Testis (tissue), 3 donors: Measurements from ENCODE around the gene GPR153. TPM values are rescaled to one million over a fixed set of nuclear protein-coding genes. Genes with fewer than 3 reads are reported as not detected.

Source experiments
- DNase-seq: peaks from one replicate; pipeline ENCODE4 v3.0.0-alpha.2; 2019
- H3K27ac ChIP-seq, 2 donors: fragments of 200-600 bp; sonication (generic); one replicate each; pipeline ENCODE4 v1.5.1; 2019
- H3K27me3 ChIP-seq: fragments of 200-600 bp; sonication (generic); one replicate; pipeline ENCODE4 v1.5.1; 2019
- H3K36me3 ChIP-seq: fragments of 200-600 bp; sonication (generic); one replicate; pipeline ENCODE4 v1.5.1; 2017; ENCODE audit warnings: low read depth; ENCODE audit errors: missing control alignments
- H3K4me1 ChIP-seq: fragments of 200-600 bp; sonication (generic); one replicate; pipeline ENCODE4 v1.5.1; 2019
- H3K4me3 ChIP-seq, 2 donors: fragments of 200-600 bp; sonication (generic); one replicate each; pipeline ENCODE4 v1.5.1; 2017 to 2019
- H3K9me3 ChIP-seq: fragments of 200-600 bp; sonication (generic); one replicate; pipeline ENCODE4 v1.5.1; 2017
- POLR2A ChIP-seq: fragments of 450-650 bp; IDR thresholded peaks from one replicate; pipeline ENCODE4 v1.6.1; 2017; ENCODE audit warnings: antibody characterized with exemption, mild to moderate bottlenecking, moderate library complexity
- WGBS, 2 donors: methylation state at CpG; one replicate each; pipeline ENCODE4 v1.1.5; 2018; 5-methylcytosine and 5-hydroxymethylcytosine counted together
- intact Hi-C: fragments of 100-400 bp; cut with DNase I; formaldehyde crosslinking; loops from one replicate; pipeline ENCODE4 v1.15.1; 2023; ENCODE audit warnings: low total_unique reads
- polyA plus RNA-seq: library from polyadenylated mRNA; stranded (reverse); fragments of 350-450 nt; fragmentation: Illumina TruSeq; extraction: RNeasy Lipid Tissue Mini Kit (QIAGEN cat#74804); gene quantifications from one replicate; pipeline ENCODE4 v1.2.3, GENCODE V29; 2014; ENCODE audit warnings: low read depth, low replicate concordance; ENCODE audit not compliant: insufficient read depth
- total RNA-seq, 2 donors: library from RNA; depleted of rRNA; stranded (reverse); fragments of >200 nt; gene quantifications; one replicate each; pipeline ENCODE4 v1.2.3, GENCODE V29; 2016
- TF ChIP-seq, protein P1 (sequence below), 3 experiments: fragments of 450-650 bp in 2 of 3; fragments of 200-600 bp in 1 of 3; sonication (generic) in 1 of 3; IDR thresholded peaks; one replicate each; pipeline ENCODE4 v1.5.1; 2016 to 2019; ENCODE audit warnings: antibody characterized with exemption in 3 of 3, mild to moderate bottlenecking in 2 of 3, moderate library complexity in 1 of 3

GPR153 gene
- total and polyA plus RNA-seq, 3 donors from 2014 or later, result 5.7 to 6.3 (median 5.8) TPM

DNA sequence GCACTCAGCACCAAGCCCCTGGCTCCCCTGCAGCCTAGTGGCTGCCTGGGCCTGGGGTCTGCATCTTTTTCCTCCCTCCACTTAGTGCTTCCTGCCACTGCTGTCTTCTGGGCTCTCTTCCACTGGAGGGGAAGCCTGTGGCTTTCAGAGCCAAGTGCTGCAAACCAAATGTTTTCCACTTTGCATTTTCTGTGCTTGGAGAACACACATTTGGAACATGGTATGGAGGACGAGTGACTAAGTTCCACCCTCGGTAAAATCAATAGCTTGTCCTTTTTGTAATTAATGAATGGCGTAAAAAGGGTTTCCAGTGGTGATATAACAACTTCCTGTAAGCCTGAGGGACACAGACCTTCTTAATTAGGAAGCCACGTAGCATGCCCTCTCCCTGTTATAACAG, 10.1 kb upstream of the GPR153 start:
- 61 to 70% methylated on average over 3 to 4 of the region's 4 CpGs for WGBS, 2 donors

DNA sequence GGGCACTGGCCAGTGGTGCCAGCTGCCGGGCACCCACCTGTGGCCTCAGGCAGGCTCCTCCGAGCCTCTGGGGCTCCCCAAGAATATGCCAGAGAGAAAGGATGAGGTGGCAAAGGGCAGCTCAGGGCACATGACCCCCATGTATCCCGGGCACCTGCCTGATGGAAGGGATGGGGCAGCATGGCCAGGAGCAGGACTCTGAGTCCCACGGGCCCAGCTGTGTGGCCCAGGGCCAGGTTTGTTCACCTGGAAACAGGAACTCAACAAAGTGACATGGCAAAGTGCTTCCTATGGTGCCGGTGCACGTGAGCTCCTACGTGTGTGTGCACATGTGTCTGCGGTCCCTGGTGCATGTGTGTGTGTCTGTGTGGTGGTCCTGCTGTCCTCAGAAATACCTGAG, 9.5 kb upstream of the GPR153 start:
- Histone ChIP-seq H3K4me3 (no peak overlapping the region), H3K27ac (no peak overlapping the region), H3K4me1 (no peaks in the 10 kb centered on the region), H3K9me3 (no peaks in the 10 kb centered on the region), H3K36me3 (no peaks in the 10 kb centered on the region), H3K27me3 (no peaks in the 10 kb centered on the region)
- TF ChIP-seq, protein P1, sequence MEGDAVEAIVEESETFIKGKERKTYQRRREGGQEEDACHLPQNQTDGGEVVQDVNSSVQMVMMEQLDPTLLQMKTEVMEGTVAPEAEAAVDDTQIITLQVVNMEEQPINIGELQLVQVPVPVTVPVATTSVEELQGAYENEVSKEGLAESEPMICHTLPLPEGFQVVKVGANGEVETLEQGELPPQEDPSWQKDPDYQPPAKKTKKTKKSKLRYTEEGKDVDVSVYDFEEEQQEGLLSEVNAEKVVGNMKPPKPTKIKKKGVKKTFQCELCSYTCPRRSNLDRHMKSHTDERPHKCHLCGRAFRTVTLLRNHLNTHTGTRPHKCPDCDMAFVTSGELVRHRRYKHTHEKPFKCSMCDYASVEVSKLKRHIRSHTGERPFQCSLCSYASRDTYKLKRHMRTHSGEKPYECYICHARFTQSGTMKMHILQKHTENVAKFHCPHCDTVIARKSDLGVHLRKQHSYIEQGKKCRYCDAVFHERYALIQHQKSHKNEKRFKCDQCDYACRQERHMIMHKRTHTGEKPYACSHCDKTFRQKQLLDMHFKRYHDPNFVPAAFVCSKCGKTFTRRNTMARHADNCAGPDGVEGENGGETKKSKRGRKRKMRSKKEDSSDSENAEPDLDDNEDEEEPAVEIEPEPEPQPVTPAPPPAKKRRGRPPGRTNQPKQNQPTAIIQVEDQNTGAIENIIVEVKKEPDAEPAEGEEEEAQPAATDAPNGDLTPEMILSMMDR (IDR thresholded peaks at IDR 0.05), result no peak
- TF ChIP-seq POLR2A, result no peak
- intact Hi-C loops, result no loop called here
- 85% methylated on average over 7 to 8 of the region's 8 CpGs for WGBS, 2 donors
- DNase-seq, result no peak

More for the DNA sequence above, 10.1 kb upstream of the GPR153 start:
- no peak for TF ChIP-seq POLR2A
- TF ChIP-seq, protein P1 (IDR thresholded peaks at IDR 0.05), result no peak
- no peaks in the 10 kb centered on the region for H3K27me3 ChIP-seq
- H3K36me3 ChIP-seq, result no peaks in the 10 kb centered on the region
- H3K27ac ChIP-seq, result no peak overlapping the region
- intact Hi-C loops, result no loop called here
- H3K4me1 ChIP-seq, result peaks cover 3% of the 10 kb centered on the region
- no peak overlapping the region for H3K4me3 ChIP-seq
- H3K9me3 ChIP-seq, result no peaks in the 10 kb centered on the region
- no peak for DNase-seq

DNA sequence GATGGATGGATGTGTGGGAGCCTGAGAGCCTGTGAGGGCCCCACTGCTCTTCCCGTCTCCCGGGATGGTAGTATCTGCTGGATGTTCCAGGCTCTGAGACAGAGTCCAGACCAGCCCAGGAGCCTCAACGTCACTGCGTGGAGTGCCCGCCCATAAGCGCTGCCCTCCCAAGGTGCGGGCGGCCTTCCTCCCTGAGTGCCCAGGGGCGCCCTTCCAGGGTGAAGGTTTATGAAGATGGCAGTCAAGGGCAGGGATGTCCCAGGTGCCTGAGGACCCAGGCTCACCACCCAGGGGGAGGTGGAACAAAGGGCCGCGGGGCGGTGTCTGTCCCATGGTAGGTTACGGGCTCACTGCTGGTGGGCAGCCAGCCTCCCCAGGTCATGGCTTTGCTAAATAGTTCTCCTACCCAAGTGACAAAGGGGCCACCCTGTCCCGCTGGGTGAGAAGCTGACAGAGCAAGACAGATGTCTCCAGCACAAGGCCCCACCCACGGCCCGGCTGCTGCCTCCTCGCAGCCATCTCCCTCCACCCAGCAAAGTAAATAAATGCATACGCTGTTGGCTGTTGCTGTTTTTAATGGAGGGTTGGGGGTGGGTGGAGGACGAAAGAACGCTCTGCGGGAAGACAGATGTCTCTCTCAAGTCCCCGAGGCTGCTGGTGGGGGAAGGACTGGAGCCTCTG, 9.0 kb upstream of the GPR153 start:
- H3K27ac ChIP-seq, result no peak overlapping the region
- intact Hi-C loops, result no loop called here

DNA sequence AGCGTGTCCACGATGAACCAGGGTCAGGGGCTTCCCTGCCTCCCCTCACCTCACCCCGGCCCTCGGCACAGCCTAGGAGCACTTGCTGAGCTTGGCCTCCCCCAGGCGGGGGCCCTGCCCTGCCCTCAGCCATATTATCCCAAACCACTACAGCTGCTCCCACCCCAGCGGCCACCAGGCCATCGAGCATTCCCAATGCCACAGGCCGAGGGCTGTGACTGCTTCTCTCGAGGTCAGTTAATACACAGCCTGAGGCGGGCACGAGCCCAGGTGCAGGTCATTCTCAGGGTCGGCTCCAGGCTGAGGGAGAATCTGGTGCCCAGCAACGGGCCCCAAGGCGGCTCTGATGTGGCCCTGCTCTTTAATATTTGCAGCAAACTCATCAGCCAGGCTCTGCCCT, 8.4 kb upstream of the GPR153 start:
- no peak for TF ChIP-seq POLR2A
- TF ChIP-seq, protein P1 (IDR thresholded peaks at IDR 0.05), result no peak
- Histone ChIP-seq H3K36me3 (no peaks in the 10 kb centered on the region), H3K27ac (no peak overlapping the region)

More for the DNA sequence above, 9.0 kb upstream of the GPR153 start:
- H3K9me3 ChIP-seq, result no peaks in the 10 kb centered on the region
- H3K4me3 ChIP-seq, result no peak overlapping the region
- 87 to 92% methylated on average over 9 to 22 of the region's 22 CpGs for WGBS, 2 donors
- H3K27me3 ChIP-seq, result no peaks in the 10 kb centered on the region
- H3K4me1 ChIP-seq, result no peaks in the 10 kb centered on the region
- no peaks in the 10 kb centered on the region for H3K36me3 ChIP-seq
- TF ChIP-seq, protein P1 (IDR thresholded peaks at IDR 0.05), result no peak
- no peak for TF ChIP-seq POLR2A
- no peak for DNase-seq

DNA sequence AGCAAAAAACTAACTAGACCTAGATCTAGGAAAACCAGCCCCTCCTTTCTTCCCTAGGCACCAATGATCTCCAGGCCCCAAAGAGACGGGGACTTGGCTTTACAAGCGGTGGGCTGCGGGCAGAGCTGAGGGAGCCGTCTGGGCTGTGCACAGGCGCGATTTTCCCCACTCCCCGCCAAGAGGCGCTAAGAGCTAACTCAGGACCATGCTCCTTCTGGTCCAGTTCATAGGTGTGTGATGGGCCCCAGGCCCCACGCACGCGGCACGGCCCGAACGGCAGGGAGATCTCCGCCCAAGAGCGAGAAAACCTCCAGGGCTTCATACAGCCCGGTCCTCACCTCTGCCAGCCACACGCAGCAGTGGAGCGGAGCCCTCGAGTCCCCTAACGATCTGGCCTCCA, 7.5 kb upstream of the GPR153 start:
- DNase-seq, result no peak
- Histone ChIP-seq H3K4me1 (peaks cover 2% of the 10 kb centered on the region), H3K4me3 (no peak overlapping the region), H3K27me3 (no peaks in the 10 kb centered on the region), H3K9me3 (no peaks in the 10 kb centered on the region), H3K36me3 (no peaks in the 10 kb centered on the region), H3K27ac (no peak overlapping the region)
- 84 to 98% methylated on average over 7 to 21 of the region's 21 CpGs for WGBS, 2 donors
- TF ChIP-seq, protein P1 (IDR thresholded peaks at IDR 0.05), result no peak
- no peak for TF ChIP-seq POLR2A
- intact Hi-C loops, result no loop called here

More for the DNA sequence above, 8.4 kb upstream of the GPR153 start:
- no peak for DNase-seq
- Histone ChIP-seq H3K9me3 (no peaks in the 10 kb centered on the region), H3K4me1 (no peaks in the 10 kb centered on the region), H3K4me3 (no peak overlapping the region), H3K27me3 (no peaks in the 10 kb centered on the region)
- 83 to 100% methylated on average over 4 to 11 of the region's 14 CpGs for WGBS, 2 donors
- intact Hi-C loops, result no loop called here
